DMS 273 (cell line): ENCODE measurements around the gene ITGB4.
A peak's percentile ranks its signal among the peaks of the same experiment; 100 is the strongest.
"Not testable (repeated sequence)": the region's sequence is repeated elsewhere in the genome, so short reads cannot be mapped to it uniquely, and the experiment has no call there.

Source experiments
- DNase-seq: peaks from one replicate; lab custom pipeline; 2025; ENCODE audit not compliant: unreplicated experiment; lab: John Stamatoyannopoulos, UW

ITGB4 gene

DNA sequence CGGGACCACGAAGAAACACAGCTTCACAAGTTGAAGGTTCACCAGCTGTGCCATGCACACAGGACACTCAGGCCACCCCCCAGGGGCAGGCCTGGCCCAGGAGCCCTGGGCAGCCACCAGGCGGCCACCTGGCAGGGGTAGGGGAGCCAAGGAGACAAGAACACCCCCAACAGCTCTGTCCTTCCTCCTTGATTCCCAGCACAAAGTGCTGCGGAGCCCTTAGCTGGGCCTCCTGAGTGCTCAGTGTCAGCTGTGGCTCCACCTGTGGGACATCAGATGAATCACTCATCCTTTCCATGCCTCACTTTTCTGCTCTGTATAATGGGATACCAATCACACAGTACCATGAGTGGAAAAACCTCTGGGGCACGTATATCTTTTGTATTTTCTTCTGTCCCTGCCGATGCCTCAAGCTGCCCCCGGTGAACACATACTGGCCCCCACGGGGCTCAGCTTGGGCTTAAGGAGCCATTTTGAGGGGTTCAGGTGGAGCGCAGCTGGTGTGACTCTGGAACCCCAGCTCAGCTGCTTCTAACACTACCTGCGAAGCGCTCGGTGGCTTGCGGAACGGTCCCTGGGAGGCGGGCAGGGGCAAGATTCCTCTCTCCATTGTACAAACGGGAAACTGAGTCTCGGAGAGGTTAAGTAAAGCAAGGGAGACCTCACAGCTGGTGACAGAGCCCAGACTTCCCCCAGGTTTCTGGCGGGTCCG lies 31.7 kb downstream of the ITGB4 start:
- DNase-seq, result no peak

DNA sequence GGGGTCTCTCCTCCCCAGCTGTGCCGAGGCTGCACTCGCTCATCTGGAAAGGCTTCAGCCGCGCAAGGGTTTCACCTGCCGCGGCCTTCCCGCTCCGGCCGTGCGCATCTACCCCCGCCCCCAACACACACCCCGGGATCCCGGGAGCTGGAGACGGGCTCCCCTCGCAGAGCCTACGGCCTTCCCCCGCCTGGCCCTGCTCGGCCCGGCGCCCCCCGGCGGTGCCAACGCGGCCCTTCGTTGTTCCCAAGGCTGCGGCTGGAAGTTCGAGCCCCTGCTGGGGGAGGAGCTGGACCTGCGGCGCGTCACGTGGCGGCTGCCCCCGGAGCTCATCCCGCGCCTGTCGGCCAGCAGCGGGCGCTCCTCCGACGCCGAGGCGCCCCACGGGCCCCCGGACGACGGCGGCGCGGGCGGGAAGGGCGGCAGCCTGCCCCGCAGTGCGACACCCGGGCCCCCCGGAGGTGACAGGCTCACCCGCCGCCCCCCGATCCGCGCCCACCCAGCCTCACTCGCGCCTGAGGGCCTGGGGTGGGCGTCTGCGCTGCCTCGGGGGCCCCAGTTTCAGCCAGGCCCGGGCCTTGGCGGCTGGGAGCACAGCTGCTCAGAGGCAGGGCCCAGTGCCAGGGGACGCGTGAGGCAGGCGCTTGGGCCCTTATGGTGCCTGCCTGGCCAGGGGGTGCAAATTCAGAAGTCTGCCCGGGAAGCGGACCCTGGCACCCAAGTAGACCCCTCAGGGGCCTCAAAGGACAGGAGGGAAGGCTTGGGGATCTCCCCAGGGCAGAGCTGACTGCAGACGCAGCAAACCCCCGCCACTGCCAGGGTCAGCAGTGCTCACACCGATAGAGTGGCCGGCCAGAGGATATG lies 32.5 kb downstream of the ITGB4 start:
- peak; percentile 62 for DNase-seq

DNA sequence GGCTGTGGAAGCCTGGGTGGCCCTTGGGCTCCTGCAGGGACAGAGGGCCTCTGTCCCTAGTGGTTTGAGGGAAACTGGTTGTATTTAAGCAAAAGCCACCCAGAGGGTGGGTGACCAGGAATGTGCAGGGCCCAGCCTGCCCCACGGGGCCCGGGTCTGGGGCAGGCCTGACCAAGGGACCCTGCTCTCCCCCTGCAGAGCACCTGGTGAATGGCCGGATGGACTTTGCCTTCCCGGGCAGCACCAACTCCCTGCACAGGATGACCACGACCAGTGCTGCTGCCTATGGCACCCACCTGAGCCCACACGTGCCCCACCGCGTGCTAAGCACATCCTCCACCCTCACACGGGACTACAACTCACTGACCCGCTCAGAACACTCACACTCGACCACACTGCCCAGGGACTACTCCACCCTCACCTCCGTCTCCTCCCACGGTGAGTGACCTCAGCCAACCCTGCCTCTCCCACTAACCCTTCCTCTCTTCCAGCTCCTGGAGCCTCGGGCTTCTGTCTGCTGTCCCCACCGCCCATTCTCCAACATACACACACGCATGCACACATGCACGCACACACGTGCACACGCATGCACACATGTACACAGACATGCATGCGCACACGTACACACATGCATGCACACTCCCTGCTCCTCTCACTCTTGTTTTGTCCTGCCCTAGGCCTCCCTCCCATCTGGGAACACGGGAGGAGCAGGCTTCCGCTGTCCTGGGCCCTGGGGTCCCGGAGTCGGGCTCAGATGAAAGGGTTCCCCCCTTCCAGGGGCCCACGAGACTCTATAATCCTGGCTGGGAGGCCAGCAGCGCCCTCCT lies 33.3 kb downstream of the ITGB4 start:
- DNase-seq, result no peak

DNA sequence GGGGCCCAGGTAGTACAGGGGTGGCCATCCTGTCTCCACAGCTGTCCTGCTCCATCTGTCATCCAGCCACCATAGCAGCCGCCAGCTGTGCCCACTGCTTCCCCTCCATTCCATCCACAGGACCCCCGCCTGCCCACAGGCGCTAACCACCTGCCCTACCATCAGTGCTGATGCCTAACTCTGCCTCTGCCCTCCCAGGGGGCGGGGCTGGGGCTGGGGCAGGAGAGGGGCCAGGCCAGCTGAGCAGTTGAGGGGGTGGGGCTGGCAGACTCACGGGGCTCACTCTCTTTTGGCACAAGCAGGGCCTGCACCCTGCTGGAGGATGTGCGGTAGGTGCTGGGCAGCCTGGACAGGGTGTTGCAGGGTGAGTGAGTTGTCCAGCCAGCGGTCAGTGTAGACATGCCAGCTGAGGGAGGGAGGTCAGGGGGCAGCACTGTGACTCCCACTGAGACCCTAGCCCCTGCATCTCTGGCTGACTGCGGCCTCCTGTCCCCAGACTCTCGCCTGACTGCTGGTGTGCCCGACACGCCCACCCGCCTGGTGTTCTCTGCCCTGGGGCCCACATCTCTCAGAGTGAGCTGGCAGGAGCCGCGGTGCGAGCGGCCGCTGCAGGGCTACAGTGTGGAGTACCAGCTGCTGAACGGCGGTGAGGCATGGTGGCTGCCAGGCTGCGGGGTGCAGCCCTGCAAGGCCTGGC lies 34.1 kb downstream of the ITGB4 start:
- peak; percentile 91 for DNase-seq

DNA sequence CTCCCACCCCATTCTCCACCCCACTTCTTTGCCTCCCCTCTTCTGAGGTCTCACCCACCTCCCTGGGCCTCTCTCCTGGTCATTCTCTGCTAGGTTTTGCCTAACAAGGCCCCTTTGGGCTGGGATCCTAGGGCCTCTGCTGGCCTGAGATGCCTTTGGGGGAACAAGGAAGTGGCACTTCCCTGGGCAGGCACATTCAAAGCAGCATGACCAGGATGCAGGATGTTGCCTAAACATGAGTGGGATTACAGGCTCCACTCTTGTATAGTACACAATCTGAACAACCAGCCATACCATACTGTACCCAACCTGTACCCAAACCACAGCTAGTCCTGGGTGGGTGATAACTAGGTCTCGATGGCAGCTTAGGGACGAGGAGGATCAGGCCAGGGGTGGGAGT lies 34.7 kb downstream of the ITGB4 start:
- DNase-seq, result no peak

DNA sequence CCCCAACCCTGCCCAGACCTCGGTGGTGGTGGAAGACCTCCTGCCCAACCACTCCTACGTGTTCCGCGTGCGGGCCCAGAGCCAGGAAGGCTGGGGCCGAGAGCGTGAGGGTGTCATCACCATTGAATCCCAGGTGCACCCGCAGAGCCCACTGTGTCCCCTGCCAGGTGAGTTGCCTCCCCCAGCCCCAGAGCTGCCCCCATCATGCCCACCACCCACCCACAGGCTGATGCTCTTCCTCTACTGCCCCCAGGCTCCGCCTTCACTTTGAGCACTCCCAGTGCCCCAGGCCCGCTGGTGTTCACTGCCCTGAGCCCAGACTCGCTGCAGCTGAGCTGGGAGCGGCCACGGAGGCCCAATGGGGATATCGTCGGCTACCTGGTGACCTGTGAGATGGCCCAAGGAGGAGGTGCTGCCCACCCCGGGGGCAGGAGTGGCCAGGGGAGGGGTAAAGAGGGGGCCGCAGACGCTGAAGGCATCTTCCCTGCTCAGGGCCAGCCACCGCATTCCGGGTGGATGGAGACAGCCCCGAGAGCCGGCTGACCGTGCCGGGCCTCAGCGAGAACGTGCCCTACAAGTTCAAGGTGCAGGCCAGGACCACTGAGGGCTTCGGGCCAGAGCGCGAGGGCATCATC lies 35.3 kb downstream of the ITGB4 start:
- DNase-seq, result no peak

DNA sequence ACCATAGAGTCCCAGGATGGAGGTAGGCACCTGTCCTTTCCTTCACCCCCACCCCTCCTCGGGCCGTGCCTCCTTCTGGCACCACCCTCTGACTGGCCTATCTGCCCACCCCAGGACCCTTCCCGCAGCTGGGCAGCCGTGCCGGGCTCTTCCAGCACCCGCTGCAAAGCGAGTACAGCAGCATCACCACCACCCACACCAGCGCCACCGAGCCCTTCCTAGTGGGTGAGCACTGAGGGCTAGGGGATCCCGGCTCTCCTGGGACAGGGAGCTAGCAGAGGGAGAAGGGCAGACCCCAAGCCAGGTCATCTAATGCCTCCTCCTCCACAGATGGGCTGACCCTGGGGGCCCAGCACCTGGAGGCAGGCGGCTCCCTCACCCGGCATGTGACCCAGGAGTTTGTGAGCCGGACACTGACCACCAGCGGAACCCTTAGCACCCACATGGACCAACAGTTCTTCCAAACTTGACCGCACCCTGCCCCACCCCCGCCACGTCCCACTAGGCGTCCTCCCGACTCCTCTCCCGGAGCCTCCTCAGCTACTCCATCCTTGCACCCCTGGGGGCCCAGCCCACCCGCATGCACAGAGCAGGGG lies 35.9 kb downstream of the ITGB4 start:
- DNase-seq, result no peak

DNA sequence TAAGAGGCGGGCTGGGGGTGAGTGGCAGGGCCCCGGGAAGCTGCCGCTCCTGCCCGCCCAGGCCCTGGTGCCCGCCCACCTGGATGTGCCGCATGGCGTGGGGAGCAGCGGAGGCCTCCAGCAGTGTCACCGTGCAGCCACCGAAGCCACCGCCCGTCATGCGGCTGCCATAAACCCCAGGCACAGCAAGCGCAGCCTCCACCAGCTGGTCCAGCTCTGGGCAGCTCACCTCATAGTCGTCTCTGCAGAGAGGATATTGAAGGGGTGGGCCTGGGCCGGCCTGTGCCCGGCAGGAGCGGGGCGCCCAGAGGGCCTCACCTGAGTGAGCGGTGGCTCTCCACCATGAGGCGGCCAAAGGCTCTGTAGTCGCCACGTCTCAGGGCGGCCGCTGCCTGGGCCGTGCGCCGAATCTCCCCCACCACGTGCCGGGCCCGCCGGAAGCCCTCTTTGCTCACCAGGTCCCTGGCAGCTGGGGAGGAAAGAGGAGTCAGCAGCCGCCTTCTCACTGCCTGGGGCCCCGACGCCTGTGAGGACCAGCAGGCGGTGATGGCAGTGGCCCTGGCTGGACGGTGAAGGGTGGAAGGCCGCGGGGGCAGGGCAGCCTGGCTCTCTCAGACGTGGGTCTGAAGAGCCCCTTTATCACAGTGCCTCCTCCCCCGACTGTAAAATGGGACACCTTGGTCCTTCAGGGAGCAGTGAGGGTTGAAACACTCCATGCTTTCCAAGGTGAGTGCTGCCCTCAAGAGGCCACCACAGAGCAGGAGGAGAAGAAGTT lies 37.1 kb downstream of the ITGB4 start:
- DNase-seq, result peak; percentile 50

DNA sequence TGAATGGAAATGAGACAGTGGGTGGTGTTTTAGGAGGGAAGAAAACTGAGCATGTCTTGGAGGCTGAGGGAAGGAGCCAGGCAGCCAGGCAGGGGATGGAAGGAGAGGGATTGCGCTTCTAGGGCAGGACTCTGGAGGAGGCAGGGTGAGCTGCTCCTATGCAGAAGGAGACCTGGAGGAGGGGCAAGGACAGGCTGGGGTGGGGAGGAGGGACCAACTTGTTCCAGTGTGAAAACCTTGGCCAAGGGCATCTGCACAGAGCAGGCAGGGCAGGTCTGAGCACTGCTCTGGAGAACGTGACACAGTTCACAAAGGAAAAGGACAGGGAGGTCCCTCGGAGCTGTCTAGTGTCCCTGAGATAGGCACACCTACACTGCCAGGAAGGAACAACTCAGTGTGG lies 38.2 kb downstream of the ITGB4 start:
- no peak for DNase-seq

DNA sequence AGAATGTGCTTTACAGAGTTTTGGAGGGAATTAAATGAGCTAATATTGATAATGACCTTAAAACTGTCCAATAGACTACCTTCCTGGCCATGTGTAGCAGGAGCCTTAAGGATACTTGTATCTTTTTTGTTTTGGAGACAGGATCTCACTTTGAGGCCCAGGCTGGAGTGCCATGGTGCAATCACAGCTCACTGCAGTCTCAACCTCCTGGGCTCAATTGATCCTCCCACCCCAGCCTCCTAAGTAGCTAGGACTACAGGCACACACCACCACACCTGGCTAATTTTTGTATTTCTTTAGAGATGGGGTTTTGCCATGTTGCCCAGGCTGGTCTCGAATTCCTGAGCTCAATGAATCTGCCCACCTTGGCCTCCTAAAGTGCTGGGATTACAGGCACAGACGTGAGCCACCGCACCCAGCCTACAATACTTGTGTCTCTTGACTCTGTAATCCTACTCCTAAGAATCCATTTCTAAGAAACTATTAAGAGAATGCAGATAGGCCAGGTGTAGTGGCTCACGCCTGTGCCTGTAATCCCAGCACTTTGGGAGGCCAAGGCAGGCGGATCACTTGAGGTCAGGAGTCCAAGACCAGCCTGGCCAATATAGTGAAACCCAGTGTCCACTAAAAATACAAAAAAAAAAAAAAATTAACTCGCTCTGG lies 38.9 kb downstream of the ITGB4 start:
- DNase-seq, result not testable (repeated sequence)

DNA sequence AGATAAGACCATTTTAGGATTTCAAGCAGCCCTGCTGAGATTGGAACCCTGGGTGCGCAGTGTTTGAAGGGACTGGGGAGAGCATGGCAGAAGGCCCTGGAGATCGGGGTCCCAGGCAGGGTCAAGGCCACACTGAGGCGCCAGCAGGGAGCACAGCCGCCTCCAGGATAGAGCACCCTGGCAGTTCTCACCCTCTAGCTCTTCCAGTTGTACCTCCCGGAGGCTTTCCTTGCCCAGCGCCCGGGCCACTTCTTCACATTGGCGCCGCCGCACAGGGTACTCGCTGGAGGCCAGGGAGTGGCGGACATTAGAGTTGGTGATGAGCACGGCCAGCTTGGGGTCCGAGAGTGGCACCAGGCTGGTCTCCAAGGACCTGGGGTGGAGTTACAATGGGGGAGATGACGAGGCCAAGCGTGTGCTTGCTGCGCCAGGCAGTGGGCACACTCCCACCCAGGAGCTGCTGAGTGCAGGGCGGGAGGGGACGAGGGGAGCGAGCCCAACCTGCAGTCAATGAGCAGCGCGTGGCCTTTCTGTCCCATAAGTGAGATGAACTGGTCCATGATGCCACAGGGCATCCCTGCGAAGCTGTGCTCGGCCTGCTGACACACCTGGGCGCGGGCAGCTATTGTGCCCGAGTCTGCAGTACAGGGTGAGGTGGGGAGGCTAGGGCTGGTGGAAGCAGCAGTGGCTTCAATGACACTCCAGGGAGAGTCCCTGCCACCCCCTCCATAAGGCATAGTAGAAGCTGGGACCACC lies 41.4 kb downstream of the ITGB4 start:
- DNase-seq, result no peak

DNA sequence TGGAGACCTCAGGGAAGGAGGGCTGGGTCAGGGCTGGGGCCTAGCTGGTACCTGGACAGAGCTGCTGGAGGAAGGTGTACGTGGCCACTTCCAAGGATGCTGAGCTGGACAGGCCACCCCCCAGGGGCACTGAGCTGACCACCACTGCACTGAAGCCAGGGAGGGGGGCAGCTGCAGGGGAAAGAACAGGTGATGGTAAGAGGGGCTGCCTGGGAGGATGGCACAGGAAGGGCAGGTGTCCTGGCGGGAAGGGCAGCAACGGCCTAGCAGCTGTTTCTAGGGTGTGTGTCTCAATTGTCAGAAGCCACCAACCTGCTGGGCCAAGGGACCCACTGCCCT lies 42.0 kb downstream of the ITGB4 start:
- DNase-seq, result no peak

DNA sequence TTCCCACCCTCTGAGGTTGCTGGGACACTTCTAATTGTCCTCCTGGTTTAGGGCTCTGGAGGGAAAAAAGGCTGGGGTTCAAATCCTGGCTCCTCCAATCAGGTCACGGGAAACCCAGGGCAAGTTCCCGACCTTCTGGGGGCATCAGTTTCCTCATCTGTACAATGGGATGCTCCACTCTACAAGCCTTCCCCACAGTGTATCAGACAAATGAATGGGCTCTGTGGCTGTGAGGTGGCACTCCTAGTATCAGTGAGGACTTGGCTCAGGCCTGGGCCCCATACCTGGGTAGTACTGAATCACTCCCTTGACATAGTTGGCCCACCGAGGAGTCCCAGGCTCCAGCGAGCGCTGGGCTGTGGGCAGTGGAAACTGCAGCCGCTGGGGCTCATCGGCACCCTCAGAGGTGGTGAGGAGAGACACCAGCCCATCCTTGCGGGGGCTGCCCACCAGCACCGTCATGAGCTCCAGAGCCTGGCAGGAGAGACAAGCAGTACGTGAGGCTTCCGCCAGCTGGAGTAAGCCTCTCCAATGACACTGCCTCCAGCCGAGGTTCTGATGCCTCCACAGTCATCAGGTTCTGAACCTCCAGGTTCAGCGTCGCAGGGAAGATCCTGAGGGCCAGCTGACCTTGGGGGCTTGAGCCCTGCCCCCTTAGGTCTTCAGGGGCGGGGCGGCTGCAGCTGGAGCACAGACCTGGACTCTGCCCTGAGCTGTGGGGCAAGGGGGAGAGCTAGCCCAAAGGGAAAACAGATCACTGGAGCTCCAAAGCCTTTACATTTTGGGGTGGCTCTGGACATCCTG lies 42.6 kb downstream of the ITGB4 start:
- no peak for DNase-seq

DNA sequence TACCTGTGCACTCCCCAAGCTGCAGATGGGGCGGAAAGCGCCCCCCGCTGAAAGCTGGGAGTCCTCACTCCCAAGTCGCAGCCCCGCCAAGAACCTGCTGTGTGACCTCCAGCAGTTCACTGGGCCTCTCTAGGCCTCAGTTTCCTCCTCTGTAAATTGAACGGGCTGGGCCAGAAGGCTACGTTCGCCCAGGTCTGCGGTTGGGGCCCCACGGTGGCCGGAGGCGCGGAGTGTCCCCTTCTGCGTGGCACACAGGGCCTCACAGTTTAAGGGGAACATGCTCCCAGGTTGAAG lies 43.1 kb downstream of the ITGB4 start:
- no peak for DNase-seq

DNA sequence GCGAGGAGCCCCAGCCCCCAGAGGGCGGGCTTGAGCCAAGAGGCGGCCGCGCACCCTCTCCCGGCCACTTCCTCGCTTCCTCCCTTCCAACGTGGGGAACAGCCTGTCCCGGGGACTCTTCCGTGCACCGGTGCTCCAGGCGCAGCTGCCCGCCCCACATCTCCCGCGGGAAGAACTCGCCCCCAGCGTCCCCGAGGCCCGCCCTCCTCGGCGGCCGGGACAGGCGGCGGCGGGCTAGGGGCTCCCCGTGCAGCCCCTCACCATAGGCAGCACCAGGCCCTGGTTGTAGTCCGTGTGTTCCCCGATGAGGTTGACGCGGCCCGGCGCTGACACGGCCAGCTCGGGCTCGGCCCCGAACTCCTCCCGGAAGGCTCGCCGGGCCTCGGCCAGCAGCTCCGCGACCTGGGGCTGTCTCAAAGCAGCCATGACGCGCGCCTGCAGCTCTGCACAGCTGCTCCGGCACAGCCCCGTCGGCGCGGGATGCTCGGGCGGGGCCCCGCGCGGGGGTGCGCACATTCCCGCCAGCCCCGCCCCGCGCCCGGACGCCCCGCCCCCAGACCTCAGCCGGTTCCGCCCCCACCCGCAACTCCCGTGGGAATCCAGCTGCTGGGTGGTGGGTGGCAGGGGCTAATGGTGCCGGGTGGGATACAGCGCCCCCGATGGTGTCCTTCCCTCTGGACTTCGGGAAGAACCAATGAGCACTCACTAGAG lies 43.6 kb downstream of the ITGB4 start, which contains the start of gene GALK1:
TSS of gene GALK1 (minus strand) at position 482 of the 711 bp plus-strand sequence. CDS start at position 426, 56 bp downstream.
- DNase-seq, result peak; percentile 87

DNA sequence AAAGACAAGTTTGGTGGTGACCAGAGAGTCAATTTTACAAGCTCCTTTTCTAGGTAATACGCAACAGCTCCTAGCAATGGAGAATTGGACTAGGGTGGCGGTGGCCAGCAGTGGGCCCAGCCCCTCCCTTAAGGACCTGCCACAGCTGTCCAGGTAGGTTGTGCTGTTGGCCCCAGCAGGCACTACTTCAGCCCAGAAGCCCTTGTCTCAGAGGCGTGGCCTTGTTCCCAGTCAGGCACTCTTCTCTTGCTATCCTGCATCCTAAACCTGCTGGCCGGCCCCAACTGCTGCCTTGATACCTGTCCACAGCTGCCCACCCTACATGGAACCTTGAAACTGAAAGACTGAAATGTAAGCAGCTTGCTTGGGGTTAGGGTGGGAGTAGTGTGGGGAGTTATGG lies 44.7 kb downstream of the ITGB4 start:
- DNase-seq, result no peak

DNA sequence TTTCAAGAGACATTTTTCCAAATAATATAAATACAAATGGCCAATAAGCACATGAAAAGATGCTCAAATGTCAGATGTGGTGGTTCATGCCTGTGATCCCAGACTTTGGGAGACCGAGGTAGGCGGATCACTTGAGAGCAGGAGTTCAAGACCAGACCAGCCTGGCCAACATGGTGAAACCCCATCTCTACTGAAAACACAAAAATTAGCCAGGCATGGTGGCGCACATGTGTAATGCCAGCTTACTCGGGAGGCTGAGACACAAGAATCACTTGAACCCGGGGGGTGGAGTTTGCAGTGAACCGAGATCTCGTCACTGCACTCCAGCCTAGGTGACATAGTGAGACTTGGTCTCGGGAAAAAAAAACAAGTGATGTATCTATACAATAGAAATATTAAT lies 46.6 kb downstream of the ITGB4 start:
- DNase-seq, result no peak
